Heart right ventricle (tissue), 16 donors: ENCODE data around the gene SOX11. TPM values are rescaled to one million over a fixed set of nuclear protein-coding genes. Genes with fewer than 3 reads are reported as not detected.

Experiments used
- ATAC-seq, 8 donors: fragments of 200-7000 bp; cut with Tn5 transposase; one replicate each; pipeline ENCODE4 v1.9.1; 2020; ENCODE audit warnings: mild to moderate bottlenecking in 8 of 8, moderate library complexity in 8 of 8, moderate number of reproducible peaks in 1 of 8
- DNase-seq, 2 donors: peaks; one replicate each; pipeline ENCODE4 v3.0.0-alpha.2; 2020
- H3K27ac ChIP-seq, 10 donors: fragments of 200-600 bp; sonication (generic) in 2 of 10; one replicate each; pipeline versions ENCODE4 v1.5.0 to v1.8.0; 2020 to 2022; ENCODE audit warnings: mild to moderate bottlenecking in 3 of 10
- H3K27me3 ChIP-seq, 7 donors: fragments of 200-600 bp; one replicate each; pipeline ENCODE4 v1.8.0; 2021 to 2022; ENCODE audit warnings: mild to moderate bottlenecking in 2 of 7
- H3K36me3 ChIP-seq, 9 donors: fragments of 200-600 bp; sonication (generic) in 1 of 9; one replicate each; pipeline versions ENCODE4 v1.5.0 to v1.8.0; 2020 to 2022; ENCODE audit warnings: mild to moderate bottlenecking in 2 of 9
- H3K4me1 ChIP-seq, 9 donors: fragments of 200-600 bp; sonication (generic) in 1 of 9; one replicate each; pipeline versions ENCODE4 v1.5.0 to v1.8.0; 2020 to 2022; ENCODE audit warnings: mild to moderate bottlenecking in 4 of 9
- H3K4me3 ChIP-seq, 10 donors: fragments of 200-600 bp; sonication (generic) in 2 of 10; one replicate each; pipeline versions ENCODE4 v1.5.0 to v1.8.0; 2020 to 2022; ENCODE audit warnings: mild to moderate bottlenecking in 7 of 10, moderate library complexity in 2 of 10
- H3K9me3 ChIP-seq, 11 donors: fragments of 200-600 bp in 10 of 11; sonication (generic) in 2 of 11; one replicate each; pipeline versions ENCODE4 v1.5.0 to v1.8.0; 2013 to 2022; ENCODE audit warnings: mild to moderate bottlenecking in 2 of 11, control low read depth in 1 of 11, moderate library complexity in 1 of 11
- CTCF ChIP-seq, 9 donors: fragments of 200-600 bp; sonication (generic) in 2 of 9; IDR thresholded peaks; one replicate each; pipeline versions ENCODE4 v1.5.0 to v1.8.0; 2021 to 2022; ENCODE audit warnings: antibody characterized with exemption in 9 of 9, mild to moderate bottlenecking in 5 of 9, moderate library complexity in 1 of 9
- WGBS, 2 donors: extraction: QIAGEN DNeasy Blood & Tissue Kit; methylation state at CpG; one replicate each; pipeline ENCODE4 v1.1.7; 2013; ENCODE audit warnings: inconsistent platforms in 1 of 2; 5-methylcytosine and 5-hydroxymethylcytosine counted together
- intact Hi-C, 10 donors: fragments of 100-400 bp; cut with DNase I; formaldehyde crosslinking; loops; one replicate each; pipeline versions ENCODE4 v1.11.1 to v1.14.2; 2022
- polyA plus RNA-seq, 2 donors: library from polyadenylated mRNA; stranded (reverse); fragments of 200-250 nt; gene quantifications; one replicate each; pipeline ENCODE4 v1.2.3, GENCODE V29; 2013
- total RNA-seq, 10 donors: library from RNA; stranded (reverse); fragmentation: NEBNext Ultra II Directional in 3 of 10; extraction: Animal tissue kit (Norgen Biotek cat#: 25700) in 3 of 10; gene quantifications; one replicate each; pipeline versions ENCODE4 v1.2.1 to v1.2.4, GENCODE V29; 2021 to 2023
- donor health status: Arrhythmogenic right ventricular cardiomyopathy.
- donor health status: ischemic (EF 13 %, LVEDD 7.1; RV severe dilation, severe dysfunction).
- donor health status: healthy with polysubstance abuse.
- donor health status: DM: no; HTN: yes; CAD: no.
- donor health status: DM: no; HTN: no; CAD: no.
- donor health status: ischemic (EF 25% LVEDD 6.9; RV normal size, moderate dysfunction).
- donor health status: ischemic (EF 25% LVEDD 5.7; RV mildly dilated, moderate dysfunction).
- donor health status: healthy.
- donor health status: DM: yes; HTN: yes; CAD: no.
- donor health status: Ischemic cardiomyopathy.
- donor health status: ischemic (EF 35%, LVEDD 5.7; RV mildly dilated, moderate dysfunction).
- donor health status: nonischemic (EF 11% LVEDD 7.7; RV severe dilation, severe dysfunction).
- donor health status: DM: yes; HTN: yes; CAD: no.
- donor health status: PGD.
- donor health status: ischemic (EF 29% LVEDD 5.4; RV normal size, mild dysfunction).
- donor health status: nonischemic (EF 23%, LVEDD 6.1; RV moderate dilation, normal function).

The SOX11 gene
- total and polyA plus RNA-seq, 12 donors, result 0.25 to 5.8 (median 1.3) TPM

DNA sequence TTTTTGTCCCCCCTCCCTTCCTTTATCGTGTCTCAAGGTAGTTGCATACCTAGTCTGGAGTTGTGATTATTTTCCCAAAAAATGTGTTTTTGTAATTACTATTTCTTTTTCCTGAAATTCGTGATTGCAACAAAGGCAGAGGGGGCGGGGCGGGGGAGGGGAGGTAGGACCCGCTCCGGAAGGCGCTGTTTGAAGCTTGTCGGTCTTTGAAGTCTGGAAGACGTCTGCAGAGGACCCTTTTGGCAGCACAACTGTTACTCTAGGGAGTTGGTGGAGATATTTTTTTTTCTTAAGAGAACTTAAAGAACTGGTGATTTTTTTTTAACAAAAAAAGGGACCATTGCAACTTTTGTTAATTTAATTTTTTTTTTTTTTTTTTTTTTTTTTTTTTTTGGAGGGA lies 2.1 kb downstream of the SOX11 start:
- TF ChIP-seq CTCF (IDR thresholded peaks at IDR 0.05), result no peak
- H3K27me3 ChIP-seq, result peaks cover 20 to 99% (median 97%) of the 10 kb centered on the region in 7 donors
- 8 to 10% methylated on average over 9 of the region's 9 CpGs for WGBS, 2 donors
- DNase-seq (no peak), ATAC-seq (no peak)
- no peak overlapping the region for H3K27ac ChIP-seq
- intact Hi-C loops, result loop anchor here in 5 of 10 donors (5.0 to 10.0 kb wide), 2 partner anchors 220 to 223 kb away; no protein-coding TSS in a partner anchor
- H3K9me3 ChIP-seq, result no peaks in the 10 kb centered on the region
- H3K4me3 ChIP-seq, result peak overlapping the region in 5 of 10 donors; percentile 28 to 50 (median 42)
- H3K4me1 ChIP-seq, result peaks cover 2 to 43% (median 32%) of the 10 kb centered on the region in 9 donors
- no peaks in the 10 kb centered on the region for H3K36me3 ChIP-seq

DNA sequence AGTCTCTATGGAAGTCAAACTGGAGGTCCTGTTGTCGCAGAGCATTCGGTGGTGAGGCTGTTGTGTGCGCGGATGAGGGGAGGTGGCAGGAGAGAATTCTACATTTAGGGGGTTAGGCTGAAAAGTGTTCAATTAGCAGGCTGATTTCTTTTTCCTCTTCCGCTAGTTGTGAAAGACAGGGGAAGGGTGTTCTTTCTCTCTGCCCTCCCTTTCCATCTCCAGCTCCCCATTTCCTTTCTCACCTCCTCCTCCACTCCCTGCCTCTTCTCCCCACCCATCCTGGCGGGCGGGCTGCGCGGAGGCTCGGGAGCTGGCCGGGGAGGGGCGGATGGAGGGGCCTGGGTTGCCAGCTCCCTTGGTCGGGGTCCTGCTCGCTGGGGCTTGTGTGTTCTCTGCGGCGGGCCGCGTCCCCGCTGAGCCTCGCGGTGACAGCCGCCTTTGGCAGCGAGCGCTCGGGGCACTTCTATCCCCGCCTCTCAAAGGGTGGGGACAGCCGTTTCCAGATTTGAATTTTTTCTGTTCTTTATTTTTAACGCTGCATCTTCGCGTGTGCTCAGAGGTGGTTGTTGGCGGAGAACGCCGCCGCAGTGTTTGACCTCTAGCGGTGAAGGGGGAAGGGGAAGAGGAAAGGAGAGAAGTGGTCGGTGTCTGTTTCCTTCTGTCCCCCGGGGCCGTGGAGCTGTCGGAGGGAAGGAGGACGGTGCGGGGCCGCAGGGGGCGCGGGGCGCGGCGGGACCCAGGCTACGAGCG lies 3.6 kb downstream of the SOX11 start:
- TF ChIP-seq CTCF (IDR thresholded peaks at IDR 0.05), result peak in 1 of 9 donors; percentile 9
- peak in 1 of 2 donors; percentile 8 for DNase-seq
- peaks cover 20 to 99% (median 96%) of the 10 kb centered on the region in 7 donors for H3K27me3 ChIP-seq
- H3K4me1 ChIP-seq, result peaks cover 2 to 43% (median 32%) of the 10 kb centered on the region in 9 donors
- no peaks in the 10 kb centered on the region for H3K9me3 ChIP-seq
- intact Hi-C loops, result loop anchor here in 5 of 10 donors (5.0 to 10.0 kb wide), 2 partner anchors 219 to 221 kb away; no protein-coding TSS in a partner anchor
- 2 to 4% methylated on average over 44 to 49 of the region's 49 CpGs for WGBS, 2 donors
- H3K27ac ChIP-seq, result peak overlapping the region in 8 of 10 donors; percentile 30 to 83 (median 73)
- H3K36me3 ChIP-seq, result no peaks in the 10 kb centered on the region
- peak overlapping the region; percentile 29 to 55 (median 45) for H3K4me3 ChIP-seq
- peak; percentile 9 to 55 (median 29) for ATAC-seq

DNA sequence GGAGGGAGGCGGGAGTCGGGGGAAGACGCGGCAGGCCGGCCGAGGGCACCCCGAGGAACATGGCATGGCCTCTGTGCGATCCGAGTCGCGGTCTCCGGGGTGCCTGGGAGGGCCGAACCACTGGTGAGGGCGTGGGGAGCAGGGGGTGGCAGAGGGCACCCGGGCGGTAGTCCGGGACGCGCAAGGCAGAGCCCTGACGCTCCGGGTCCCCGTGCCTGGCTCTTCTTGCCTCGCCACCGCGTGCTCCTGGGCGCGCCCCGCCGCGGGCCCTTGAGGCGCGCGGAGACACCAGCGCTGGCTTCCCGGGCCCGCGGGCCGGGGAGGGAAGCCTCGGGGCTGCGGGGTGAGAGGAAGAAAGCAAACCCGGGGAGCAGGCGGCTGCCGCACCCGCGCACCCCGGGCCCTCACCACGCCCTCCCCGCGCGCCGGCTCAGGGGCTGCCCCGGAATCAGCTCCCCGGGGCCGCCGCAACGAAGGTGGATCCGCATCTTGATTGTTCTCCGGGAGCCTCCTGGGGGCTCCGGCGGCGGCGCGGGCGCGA lies 4.3 kb downstream of the SOX11 start:
- WGBS, 2 donors, result 0 to 2% methylated on average over 39 to 65 of the region's 65 CpGs
- peak; percentile 36 to 78 (median 46) for ATAC-seq
- no peak for DNase-seq
- Histone ChIP-seq H3K36me3 (no peaks in the 10 kb centered on the region), H3K4me1 (peaks cover 2 to 43% (median 32%) of the 10 kb centered on the region in 9 donors), H3K27ac (peak overlapping the region in 8 of 10 donors; percentile 30 to 83 (median 73)), H3K4me3 (peak overlapping the region; percentile 29 to 55 (median 45)), H3K27me3 (peaks cover 20 to 99% (median 96%) of the 10 kb centered on the region in 7 donors), H3K9me3 (no peaks in the 10 kb centered on the region)
- intact Hi-C loops, result loop anchor here in 5 of 10 donors (5.0 to 10.0 kb wide), 2 partner anchors 218 to 221 kb away; no protein-coding TSS in a partner anchor
- peak in 1 of 9 donors; percentile 1 for TF ChIP-seq CTCF (IDR thresholded peaks at IDR 0.05)

GRCh38 chr2:5696945-5697521 lies 4.8 kb downstream of the SOX11 start:
- peak overlapping the region in 7 of 10 donors; percentile 43 to 83 (median 75) for H3K27ac ChIP-seq
- H3K4me3 ChIP-seq, result peak overlapping the region; percentile 29 to 55 (median 45)
- no peaks in the 10 kb centered on the region for H3K36me3 ChIP-seq
- H3K9me3 ChIP-seq, result no peaks in the 10 kb centered on the region
- WGBS, 2 donors, result 2 to 4% methylated on average over 47 to 49 of the region's 49 CpGs
- peaks cover 20 to 99% (median 97%) of the 10 kb centered on the region in 7 donors for H3K27me3 ChIP-seq
- DNase-seq (peak in 1 of 2 donors; percentile 9), ATAC-seq (peak; percentile 45 to 78 (median 59))
- intact Hi-C loops, result loop anchor here in 5 of 10 donors (5.0 to 10.0 kb wide), 2 partner anchors 218 to 220 kb away; no protein-coding TSS in a partner anchor
- no peak for TF ChIP-seq CTCF (IDR thresholded peaks at IDR 0.05)
- peaks cover 2 to 41% (median 31%) of the 10 kb centered on the region in 9 donors for H3K4me1 ChIP-seq
